Activated naive CD4-positive, alpha-beta T cell treated with anti-CD3 and anti-CD28 coated beads, Interleukin-2, amount 10 ng/mL, durations not matched to agents 7 days and 5 days (primary cell): ENCODE measurements around the gene ARHGAP9.
"Not testable (repeated sequence)": the region's sequence is repeated elsewhere in the genome, so short reads cannot be mapped to it uniquely, and the experiment has no call there.

Source experiments
- CTCF ChIA-PET: fragments of 350-600 bp; sonication (Branson Sonifier 250); formaldehyde crosslinking; loops from one replicate; lab custom pipeline; 2021; ENCODE audit warnings: antibody characterized with exemption; lab: Charles Lee
- DNase-seq: peaks from one replicate; pipeline ENCODE4 v3.0.0-alpha.2; 2020
- H3K27ac Mint-ChIP-seq: one replicate; pipeline ENCODE4 v1.8.0; 2021; ENCODE audit warnings: mild to moderate bottlenecking, moderate library complexity, mixed read lengths
- H3K27me3 Mint-ChIP-seq: one replicate; pipeline ENCODE4 v1.8.0; 2021; ENCODE audit warnings: mild to moderate bottlenecking, mixed read lengths
- H3K36me3 Mint-ChIP-seq: one replicate; pipeline ENCODE4 v1.8.0; 2021; ENCODE audit warnings: mixed read lengths
- H3K4me1 Mint-ChIP-seq: one replicate; pipeline ENCODE4 v1.8.0; 2021; ENCODE audit warnings: mixed read lengths
- H3K4me3 Mint-ChIP-seq: one replicate; pipeline ENCODE4 v1.8.0; 2021; ENCODE audit warnings: mild to moderate bottlenecking, moderate library complexity, mixed read lengths
- H3K9me3 Mint-ChIP-seq: one replicate; pipeline ENCODE4 v1.8.0; 2021; ENCODE audit warnings: mixed read lengths

ARHGAP9 gene

GRCh38 chr12:57513677-57514076 is 34.0 kb upstream of the ARHGAP9 start:
- H3K27ac Mint-ChIP-seq, DNase-seq, CTCF ChIA-PET, H3K27me3 Mint-ChIP-seq, H3K4me3 Mint-ChIP-seq, H3K9me3 Mint-ChIP-seq: not testable (repeated sequence)
- H3K36me3 Mint-ChIP-seq: peaks cover 76% of the 10 kb centered on the region
- peaks cover 18% of the 10 kb centered on the region for H3K4me1 Mint-ChIP-seq

DNA sequence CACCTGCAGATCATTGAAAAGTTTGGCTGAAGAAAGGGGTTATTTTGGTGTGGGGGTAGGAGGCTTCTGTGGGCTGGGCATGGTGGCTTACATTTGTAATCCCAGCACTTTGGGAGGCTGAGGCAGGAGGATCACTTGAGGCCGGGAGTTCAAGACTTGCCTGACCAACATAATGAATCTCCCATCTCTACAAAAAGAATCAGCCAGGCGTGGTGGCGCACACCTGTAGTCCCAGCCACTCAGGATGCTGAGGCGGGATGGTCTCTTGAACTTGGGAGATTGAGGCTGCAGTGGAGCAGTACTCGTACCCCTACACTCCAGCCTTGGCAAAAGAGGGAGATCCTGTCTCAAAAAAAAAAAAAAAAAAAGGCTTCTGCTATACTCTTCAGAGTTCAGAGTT is 33.6 kb upstream of the ARHGAP9 start:
- H3K4me3 Mint-ChIP-seq: no peak overlapping the region
- no peaks in the 10 kb centered on the region for H3K27me3 Mint-ChIP-seq
- no peak overlapping the region for H3K27ac Mint-ChIP-seq
- CTCF ChIA-PET: no interaction called here
- no peaks in the 10 kb centered on the region for H3K9me3 Mint-ChIP-seq
- H3K36me3 Mint-ChIP-seq: peaks cover 77% of the 10 kb centered on the region
- no peak for DNase-seq
- peaks cover 15% of the 10 kb centered on the region for H3K4me1 Mint-ChIP-seq

DNA sequence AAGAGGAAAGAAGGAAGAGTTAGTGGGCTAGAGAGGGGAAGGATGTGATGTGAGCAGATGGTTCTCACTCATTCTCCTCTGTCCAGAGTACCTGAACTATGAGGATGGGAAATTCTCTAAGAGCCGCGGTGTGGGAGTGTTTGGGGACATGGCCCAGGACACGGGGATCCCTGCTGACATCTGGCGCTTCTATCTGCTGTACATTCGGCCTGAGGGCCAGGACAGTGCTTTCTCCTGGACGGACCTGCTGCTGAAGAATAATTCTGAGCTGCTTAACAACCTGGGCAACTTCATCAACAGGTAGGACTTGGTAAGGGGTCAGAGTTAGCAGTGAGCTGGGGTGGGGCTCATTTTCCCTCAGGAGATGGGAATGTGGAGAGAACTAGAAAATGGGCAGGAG is 33.0 kb upstream of the ARHGAP9 start:
- no peak overlapping the region for H3K27ac Mint-ChIP-seq

GRCh38 chr12:57511588-57512325 is 32.1 kb upstream of the ARHGAP9 start:
- no peaks in the 10 kb centered on the region for H3K27me3 Mint-ChIP-seq
- DNase-seq: no peak
- H3K4me3 Mint-ChIP-seq: no peak overlapping the region
- no peaks in the 10 kb centered on the region for H3K9me3 Mint-ChIP-seq
- no peak overlapping the region for H3K27ac Mint-ChIP-seq
- CTCF ChIA-PET: no interaction called here
- peaks cover 2% of the 10 kb centered on the region for H3K4me1 Mint-ChIP-seq
- H3K36me3 Mint-ChIP-seq: peaks cover 62% of the 10 kb centered on the region

More for the DNA sequence above, 33.0 kb upstream of the ARHGAP9 start:
- Mint-ChIP-seq H3K27me3 (no peaks in the 10 kb centered on the region), H3K4me3 (no peak overlapping the region), H3K4me1 (peaks cover 9% of the 10 kb centered on the region), H3K36me3 (peaks cover 71% of the 10 kb centered on the region), H3K9me3 (no peaks in the 10 kb centered on the region)
- CTCF ChIA-PET: no interaction called here
- no peak for DNase-seq

- Mint-ChIP-seq H3K27ac (no peak overlapping the region), H3K4me3 (no peak overlapping the region), H3K36me3 (peaks cover 60% of the 10 kb centered on the region), H3K4me1 (peaks cover 2% of the 10 kb centered on the region), H3K9me3 (no peaks in the 10 kb centered on the region), H3K27me3 (no peaks in the 10 kb centered on the region)
- DNase-seq: no peak
- CTCF ChIA-PET: no interaction called here
These were observed 31.5 kb upstream of the ARHGAP9 start for GRCh38 chr12:57511161-57511560.

DNA sequence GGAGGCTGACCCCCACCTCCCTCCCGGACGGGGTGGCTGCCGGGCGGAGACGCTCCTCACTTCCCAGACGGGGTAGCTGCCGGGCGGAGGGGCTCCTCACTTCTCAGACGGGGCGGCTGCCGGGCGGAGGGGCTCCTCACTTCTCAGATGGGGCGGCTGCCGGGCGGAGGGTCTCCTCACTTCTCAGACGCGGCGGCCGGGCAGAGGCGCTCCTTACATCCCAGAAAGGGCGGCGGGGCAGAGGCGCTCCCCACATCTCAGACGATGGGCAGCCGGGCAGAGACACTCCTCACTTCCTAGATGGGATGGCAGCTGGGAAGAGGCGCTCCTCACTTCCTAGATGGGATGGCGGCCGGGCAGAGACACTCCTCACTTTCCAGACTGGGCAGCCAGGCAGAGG is 28.1 kb upstream of the ARHGAP9 start:
- H3K9me3 Mint-ChIP-seq, DNase-seq, H3K4me3 Mint-ChIP-seq, H3K4me1 Mint-ChIP-seq, H3K27me3 Mint-ChIP-seq, CTCF ChIA-PET, H3K27ac Mint-ChIP-seq: not testable (repeated sequence)
- H3K36me3 Mint-ChIP-seq: peaks cover 53% of the 10 kb centered on the region

GRCh38 chr12:57506541-57506940 is 26.9 kb upstream of the ARHGAP9 start:
- H3K4me3 Mint-ChIP-seq, H3K4me1 Mint-ChIP-seq, DNase-seq, H3K27ac Mint-ChIP-seq, H3K27me3 Mint-ChIP-seq, CTCF ChIA-PET, H3K9me3 Mint-ChIP-seq: not testable (repeated sequence)
- H3K36me3 Mint-ChIP-seq: peaks cover 47% of the 10 kb centered on the region

DNA sequence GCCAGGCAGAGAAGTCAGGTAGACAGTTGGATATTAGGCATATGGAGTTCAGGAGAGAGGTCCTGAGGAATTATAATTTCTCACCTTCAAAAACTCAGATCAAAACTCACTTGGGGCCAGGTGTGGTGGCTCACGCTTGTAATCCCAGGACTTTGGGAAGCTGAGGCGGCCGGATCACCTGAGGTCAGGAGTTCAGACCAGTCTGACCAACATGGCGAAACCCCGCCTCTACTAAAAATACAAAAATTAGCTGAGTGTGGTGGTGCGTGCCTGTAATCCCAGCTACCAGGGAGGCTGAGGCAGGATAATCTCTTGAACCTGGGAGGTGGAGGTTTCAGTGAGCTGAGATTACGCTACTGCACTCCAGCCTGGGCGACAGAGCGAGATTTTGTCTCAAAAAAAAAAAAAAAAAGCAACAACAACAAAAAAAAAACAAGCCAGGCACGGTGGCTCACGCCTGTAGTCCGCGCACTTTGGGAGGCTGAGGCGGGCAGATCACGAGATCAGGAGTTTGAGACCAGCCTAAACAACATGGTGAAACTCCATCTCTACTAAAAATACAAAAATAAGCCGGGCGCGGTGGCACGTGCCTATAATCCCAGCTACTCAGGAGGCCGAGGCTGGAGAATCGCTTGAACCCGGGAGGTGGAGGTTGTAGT is 22.8 kb upstream of the ARHGAP9 start:
- peaks cover 59% of the 10 kb centered on the region for H3K36me3 Mint-ChIP-seq
- CTCF ChIA-PET: interaction anchor here (1.4 kb wide), 1 partner anchor 26 kb away, joined by 3 read pairs; no protein-coding TSS in a partner anchor
- H3K4me1 Mint-ChIP-seq: not testable (repeated sequence)

DNA sequence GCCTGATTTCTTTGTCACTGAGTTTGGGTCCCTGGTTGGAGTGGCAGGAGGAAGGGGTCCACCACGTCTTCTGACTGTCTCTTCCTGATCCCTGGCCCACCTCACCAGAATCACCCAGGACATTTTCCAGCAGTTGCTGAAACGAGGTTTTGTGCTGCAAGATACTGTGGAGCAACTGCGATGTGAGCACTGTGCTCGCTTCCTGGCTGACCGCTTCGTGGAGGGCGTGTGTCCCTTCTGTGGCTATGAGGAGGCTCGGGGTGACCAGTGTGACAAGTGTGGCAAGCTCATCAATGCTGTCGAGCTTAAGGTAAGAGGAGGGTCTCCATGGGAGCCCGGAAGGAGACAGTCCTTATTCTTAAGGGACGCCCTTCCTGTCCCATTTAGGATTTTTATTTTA is 20.5 kb upstream of the ARHGAP9 start:
- no peaks in the 10 kb centered on the region for H3K4me1 Mint-ChIP-seq
- H3K4me3 Mint-ChIP-seq: no peak overlapping the region
- no peak overlapping the region for H3K27ac Mint-ChIP-seq
- DNase-seq: no peak
- H3K36me3 Mint-ChIP-seq: peaks cover 61% of the 10 kb centered on the region
- CTCF ChIA-PET: no interaction called here
- no peaks in the 10 kb centered on the region for H3K9me3 Mint-ChIP-seq
- no peaks in the 10 kb centered on the region for H3K27me3 Mint-ChIP-seq

More for the DNA sequence above, 22.8 kb upstream of the ARHGAP9 start:
- H3K27ac Mint-ChIP-seq, DNase-seq, H3K27me3 Mint-ChIP-seq, H3K4me3 Mint-ChIP-seq, H3K9me3 Mint-ChIP-seq: not testable (repeated sequence)

DNA sequence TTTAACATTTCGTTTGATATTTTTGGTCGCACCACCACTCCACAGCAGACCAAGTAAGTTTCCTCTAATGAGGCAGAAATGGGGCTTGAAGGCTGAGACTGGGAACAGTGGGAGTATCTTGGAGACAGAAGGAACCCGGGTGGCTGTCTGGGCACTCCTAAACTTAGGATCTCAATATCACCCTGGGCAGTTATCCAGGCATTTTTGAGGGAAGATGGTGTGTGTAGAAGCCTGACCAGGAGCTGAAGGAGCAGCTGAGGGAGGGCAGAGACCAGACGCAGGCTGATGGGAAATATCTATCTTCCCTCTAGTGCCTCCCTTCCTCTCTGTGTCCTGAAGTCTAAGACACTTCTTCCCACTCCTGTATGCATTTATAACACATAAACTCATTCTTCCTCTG is 18.9 kb upstream of the ARHGAP9 start:
- no peak for DNase-seq
- CTCF ChIA-PET: interaction anchor here (0.7 kb wide), 1 partner anchor 20 kb away, joined by 3 read pairs; no protein-coding TSS in a partner anchor
- no peaks in the 10 kb centered on the region for H3K4me1 Mint-ChIP-seq
- peaks cover 53% of the 10 kb centered on the region for H3K36me3 Mint-ChIP-seq
- no peak overlapping the region for H3K27ac Mint-ChIP-seq
- H3K27me3 Mint-ChIP-seq: no peaks in the 10 kb centered on the region
- H3K9me3 Mint-ChIP-seq: no peaks in the 10 kb centered on the region
- no peak overlapping the region for H3K4me3 Mint-ChIP-seq

DNA sequence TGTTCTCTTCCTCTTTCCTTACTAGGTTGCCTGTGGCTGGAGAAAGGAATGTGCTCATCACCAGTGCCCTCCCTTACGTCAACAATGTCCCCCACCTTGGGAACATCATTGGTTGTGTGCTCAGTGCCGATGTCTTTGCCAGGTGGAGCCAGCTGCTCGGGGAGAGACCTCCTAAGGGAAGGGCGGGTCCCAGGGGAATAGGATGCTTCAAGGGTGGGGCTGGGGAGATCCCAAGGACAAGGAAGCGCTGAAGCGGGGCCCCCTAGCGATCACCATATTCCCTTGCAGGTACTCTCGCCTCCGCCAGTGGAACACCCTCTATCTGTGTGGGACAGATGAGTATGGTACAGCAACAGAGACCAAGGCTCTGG is 18.5 kb upstream of the ARHGAP9 start:
- no peak overlapping the region for H3K4me3 Mint-ChIP-seq
- CTCF ChIA-PET: no interaction called here
- no peaks in the 10 kb centered on the region for H3K9me3 Mint-ChIP-seq
- H3K27me3 Mint-ChIP-seq: no peaks in the 10 kb centered on the region
- no peak for DNase-seq
- no peaks in the 10 kb centered on the region for H3K4me1 Mint-ChIP-seq
- no peak overlapping the region for H3K27ac Mint-ChIP-seq
- H3K36me3 Mint-ChIP-seq: peaks cover 51% of the 10 kb centered on the region

DNA sequence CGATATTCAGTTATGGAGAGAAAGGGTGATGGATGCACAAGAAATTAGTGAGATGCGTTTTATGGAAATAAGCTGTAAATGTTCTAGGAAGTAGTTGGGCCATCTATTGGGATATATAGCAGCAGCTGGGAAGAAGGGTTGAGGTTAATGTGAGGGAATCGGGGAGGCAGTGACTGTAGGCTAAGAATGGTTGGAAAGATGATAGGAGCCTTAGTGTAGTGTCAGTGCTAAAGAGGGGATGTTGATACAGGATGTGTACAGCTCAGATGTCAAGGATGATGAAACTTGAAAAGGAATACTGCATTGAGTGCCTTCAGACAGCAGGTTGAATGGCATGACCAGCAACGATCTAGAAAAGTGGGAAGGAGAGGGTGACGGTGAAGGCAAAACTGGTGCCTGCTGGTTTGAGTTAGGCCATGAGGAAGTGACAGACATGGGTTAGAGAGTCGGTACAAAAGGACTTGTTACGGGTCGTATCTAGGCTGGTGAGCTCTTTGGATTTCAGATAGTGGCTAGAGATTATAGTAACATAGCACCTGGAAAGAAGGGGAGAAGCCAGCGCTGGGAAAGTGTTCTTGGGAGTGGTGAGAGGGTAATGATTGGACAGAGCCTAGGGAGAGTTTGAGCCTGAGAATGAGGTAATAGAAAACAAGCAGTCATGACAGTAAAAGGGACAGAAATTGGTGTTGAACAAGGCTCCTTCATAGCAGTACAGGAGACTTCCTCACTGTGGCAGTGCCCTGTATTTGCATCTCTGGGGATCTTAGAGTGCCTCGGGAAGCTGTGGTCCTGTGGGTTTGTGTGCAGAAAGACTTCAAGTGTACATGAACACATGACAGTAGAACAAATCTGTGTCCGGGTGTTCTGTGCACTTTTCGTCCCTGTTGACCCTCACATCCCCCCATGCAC is 17.8 kb upstream of the ARHGAP9 start:
- Mint-ChIP-seq H3K9me3 (no peaks in the 10 kb centered on the region), H3K27me3 (no peaks in the 10 kb centered on the region), H3K36me3 (peaks cover 54% of the 10 kb centered on the region), H3K4me1 (peaks cover 6% of the 10 kb centered on the region), H3K27ac (no peak overlapping the region), H3K4me3 (no peak overlapping the region)
- CTCF ChIA-PET: interaction anchor here (0.6 kb wide), 1 partner anchor 57 kb away, joined by 3 read pairs; no protein-coding TSS in a partner anchor
- DNase-seq: no peak

DNA sequence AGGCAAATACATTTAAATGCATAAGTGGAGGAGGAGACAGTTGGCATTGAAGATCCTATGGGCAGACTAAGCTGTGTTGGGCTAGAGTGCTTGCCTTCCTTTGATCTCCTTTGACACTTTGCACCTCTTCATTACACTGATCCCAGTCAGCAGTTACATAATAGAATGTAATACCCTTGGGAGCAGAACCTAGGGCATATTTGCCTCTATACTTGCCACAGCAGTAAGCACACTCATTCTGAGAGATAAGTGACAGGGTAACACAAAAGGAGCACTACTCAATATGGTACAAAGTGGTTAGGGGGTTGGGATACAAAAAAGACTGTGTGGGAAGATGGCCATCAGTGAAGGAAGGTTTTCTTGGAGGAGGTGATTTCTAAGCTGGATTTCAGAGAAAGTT is 17.2 kb upstream of the ARHGAP9 start:
- H3K9me3 Mint-ChIP-seq: no peaks in the 10 kb centered on the region
- no peaks in the 10 kb centered on the region for H3K27me3 Mint-ChIP-seq
- no peak for DNase-seq
- CTCF ChIA-PET: interaction anchor here (0.6 kb wide), 1 partner anchor 58 kb away, joined by 3 read pairs; no protein-coding TSS in a partner anchor
- H3K4me3 Mint-ChIP-seq: no peak overlapping the region
- H3K4me1 Mint-ChIP-seq: peaks cover 6% of the 10 kb centered on the region
- H3K36me3 Mint-ChIP-seq: peaks cover 49% of the 10 kb centered on the region
- no peak overlapping the region for H3K27ac Mint-ChIP-seq

DNA sequence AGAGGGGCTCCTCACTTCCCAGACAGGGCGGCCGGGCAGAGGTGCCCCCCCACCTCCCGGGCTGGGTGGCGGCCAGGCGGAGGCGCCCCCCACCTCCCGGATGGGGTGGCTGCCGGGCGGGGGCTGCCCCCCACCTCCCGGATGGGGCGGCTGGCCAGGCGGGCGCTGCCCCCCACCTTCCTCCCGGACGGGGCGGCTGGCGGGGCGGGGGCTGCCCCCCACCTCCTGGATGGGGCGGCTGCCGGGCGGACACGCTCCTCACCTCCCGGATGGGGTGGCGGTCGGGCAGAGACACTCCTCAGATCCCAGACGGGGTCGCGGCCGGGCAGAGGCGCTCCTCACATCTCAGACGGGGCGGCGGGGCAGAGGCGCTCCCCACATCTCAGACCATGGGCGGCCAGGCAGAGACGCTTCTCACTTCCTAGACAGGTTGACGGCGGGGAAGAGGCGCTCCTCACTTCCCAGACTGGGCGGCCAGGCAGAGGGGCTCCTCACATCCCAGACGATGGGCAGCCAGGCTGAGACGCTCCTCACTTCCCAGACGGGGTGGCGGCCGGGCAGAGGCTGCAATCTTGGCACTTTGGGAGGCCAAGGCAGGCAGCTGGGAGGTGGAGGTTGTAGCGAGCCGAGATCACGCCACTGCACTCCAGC is 15.5 kb upstream of the ARHGAP9 start:
- H3K9me3 Mint-ChIP-seq, H3K27me3 Mint-ChIP-seq, H3K27ac Mint-ChIP-seq, CTCF ChIA-PET, DNase-seq, H3K4me3 Mint-ChIP-seq: not testable (repeated sequence)
- peaks cover 11% of the 10 kb centered on the region for H3K4me1 Mint-ChIP-seq
- H3K36me3 Mint-ChIP-seq: peaks cover 47% of the 10 kb centered on the region
